GM13976 (cell line): ENCODE measurements around the gene PRMT5.
A peak's percentile ranks its signal among the peaks of the same experiment; 100 is the strongest.
"Not testable (repeated sequence)": the region's sequence is repeated elsewhere in the genome, so short reads cannot be mapped to it uniquely, and the experiment has no call there.

Experiments used
- DNase-seq: peaks from one replicate; pipeline ENCODE4 v3.0.0; 2012; ENCODE audit warnings: low spot score
- in situ Hi-C: fragments of 300-500 bp; cut with MboI; formaldehyde crosslinking; loops from one replicate; pipeline ENCODE4 v1.12.0; 2022; ENCODE audit warnings: low sequenced_read_pairs, mixed read lengths, inconsistent platforms; ENCODE audit not compliant: unreplicated experiment
- TF ChIP-seq, protein P1 (sequence below): IDR thresholded peaks from 2 replicates; pipeline ENCODE4 v1.5.1; 2012; ENCODE audit warnings: borderline replicate concordance, mild to moderate bottlenecking; ENCODE audit not compliant: insufficient read depth; ENCODE audit errors: extremely low read depth, missing control alignments, control extremely low read depth

The PRMT5 gene

DNA sequence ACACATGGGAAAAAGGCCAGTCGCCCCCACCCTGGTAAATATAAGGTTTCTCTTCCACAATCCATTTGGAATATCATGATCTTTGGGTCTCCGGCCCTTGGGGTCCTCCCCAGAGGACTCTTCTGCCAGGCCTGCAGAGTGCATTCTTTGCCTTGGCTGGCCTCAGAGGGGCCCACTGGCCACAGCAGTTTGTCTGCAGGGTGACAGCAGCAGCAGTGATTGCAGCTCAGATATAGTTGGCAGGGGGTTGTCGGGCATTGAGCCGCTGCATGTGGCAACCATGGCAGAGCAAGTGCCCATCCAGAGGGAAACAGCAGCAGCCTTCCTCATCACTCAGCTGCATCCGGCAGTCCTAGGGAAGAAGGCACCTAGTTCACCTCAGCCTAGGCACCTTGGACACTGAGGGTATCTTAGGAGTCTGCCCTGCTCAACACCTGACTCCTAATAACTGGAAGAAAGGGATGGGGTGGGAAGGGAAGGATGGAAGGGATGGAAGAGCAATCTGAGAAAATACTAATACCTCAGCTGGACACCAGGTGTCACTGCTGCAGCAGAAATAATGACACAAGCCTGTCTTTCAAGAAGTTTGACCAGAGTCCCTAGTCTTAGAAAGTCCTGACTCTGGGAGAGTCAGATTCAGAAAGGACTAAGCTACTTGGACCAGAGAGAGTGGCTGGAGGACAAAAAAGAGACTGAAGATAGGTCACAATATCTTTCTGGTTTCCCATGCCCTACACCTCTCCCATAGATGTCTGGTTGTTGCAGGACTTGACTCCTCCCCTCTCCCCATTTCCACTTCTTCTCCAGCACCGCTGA, 44.2 kb upstream of the PRMT5 start:
- in situ Hi-C loops, result no loop called here
- TF ChIP-seq, protein P1, sequence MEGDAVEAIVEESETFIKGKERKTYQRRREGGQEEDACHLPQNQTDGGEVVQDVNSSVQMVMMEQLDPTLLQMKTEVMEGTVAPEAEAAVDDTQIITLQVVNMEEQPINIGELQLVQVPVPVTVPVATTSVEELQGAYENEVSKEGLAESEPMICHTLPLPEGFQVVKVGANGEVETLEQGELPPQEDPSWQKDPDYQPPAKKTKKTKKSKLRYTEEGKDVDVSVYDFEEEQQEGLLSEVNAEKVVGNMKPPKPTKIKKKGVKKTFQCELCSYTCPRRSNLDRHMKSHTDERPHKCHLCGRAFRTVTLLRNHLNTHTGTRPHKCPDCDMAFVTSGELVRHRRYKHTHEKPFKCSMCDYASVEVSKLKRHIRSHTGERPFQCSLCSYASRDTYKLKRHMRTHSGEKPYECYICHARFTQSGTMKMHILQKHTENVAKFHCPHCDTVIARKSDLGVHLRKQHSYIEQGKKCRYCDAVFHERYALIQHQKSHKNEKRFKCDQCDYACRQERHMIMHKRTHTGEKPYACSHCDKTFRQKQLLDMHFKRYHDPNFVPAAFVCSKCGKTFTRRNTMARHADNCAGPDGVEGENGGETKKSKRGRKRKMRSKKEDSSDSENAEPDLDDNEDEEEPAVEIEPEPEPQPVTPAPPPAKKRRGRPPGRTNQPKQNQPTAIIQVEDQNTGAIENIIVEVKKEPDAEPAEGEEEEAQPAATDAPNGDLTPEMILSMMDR, result peak; percentile 61
- DNase-seq, result peak; percentile 65

DNA sequence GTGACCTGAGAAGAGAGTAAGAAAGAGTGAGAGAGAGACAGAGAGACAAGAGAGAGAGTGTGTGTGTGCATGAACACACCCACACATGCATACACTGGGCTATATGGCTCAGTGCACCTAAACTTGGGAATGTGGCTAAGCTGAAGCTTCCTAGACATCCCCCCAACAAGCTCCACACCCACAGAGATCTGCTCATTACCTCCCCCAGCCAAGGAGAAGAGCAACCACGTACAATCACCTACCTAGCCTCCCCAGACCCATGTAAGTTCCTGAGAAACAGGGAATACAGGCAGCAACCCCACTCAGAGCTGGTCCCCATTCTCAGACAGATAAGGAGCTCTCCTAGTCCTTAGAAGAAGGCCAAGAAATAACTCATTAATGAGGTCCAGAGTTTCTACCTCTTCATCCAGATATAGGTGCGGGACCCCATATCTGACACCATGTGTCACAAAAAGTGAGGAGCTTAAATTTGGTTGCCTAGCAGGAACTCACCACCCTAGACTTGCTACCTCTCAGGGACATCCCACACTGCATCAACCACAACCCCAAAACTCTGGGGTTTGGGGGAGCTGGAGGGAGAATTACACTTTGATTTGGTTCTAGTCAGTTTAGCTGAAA, 43.2 kb upstream of the PRMT5 start:
- TF ChIP-seq, protein P1, result no peak

DNA sequence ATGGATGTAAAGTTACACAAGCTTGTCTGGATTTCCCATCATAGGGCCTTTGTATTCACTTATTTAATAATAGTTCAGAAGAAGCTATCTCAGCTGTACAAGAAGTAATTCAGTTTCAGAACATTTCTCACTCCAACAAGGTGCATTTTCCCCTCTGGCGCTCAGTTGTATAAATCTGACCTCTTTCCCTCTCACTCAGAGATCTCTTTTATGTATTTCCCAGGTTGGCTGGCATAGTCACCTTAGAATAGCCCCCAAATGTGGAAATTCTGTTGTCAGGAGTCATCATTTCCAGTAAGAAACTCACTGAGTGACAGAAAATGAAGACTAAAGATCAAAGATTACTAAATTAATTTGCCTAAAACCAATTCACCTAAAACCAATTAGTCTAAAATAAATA, 42.0 kb upstream of the PRMT5 start:
- in situ Hi-C loops, result no loop called here
- no peak for DNase-seq
- TF ChIP-seq, protein P1, result no peak

More for the DNA sequence above, 43.2 kb upstream of the PRMT5 start:
- in situ Hi-C loops, result no loop called here
- DNase-seq, result no peak

DNA sequence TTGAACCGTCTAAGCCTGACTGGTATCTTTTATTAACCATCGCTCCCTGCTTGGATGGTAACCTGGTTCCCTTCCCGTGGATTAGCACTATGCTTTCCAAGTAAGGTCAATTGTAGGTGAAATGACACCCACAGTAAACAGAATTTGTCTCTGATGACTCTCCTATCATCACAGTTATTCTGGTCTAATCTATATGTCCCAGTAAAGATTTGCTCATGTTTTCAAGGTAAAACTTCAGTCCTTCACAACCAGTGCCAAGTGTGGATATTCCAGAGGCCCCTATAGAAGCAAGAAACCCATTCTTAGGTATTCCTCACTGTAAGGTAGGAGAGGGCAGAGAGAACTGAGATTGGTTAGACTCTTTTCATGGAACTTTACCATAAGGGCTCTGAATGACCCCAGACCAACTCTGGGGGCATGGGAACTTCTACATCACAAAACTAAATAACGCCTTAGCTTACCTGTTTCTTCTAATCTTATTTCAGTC, 37.6 kb upstream of the PRMT5 start:
- in situ Hi-C loops, result no loop called here
- no peak for DNase-seq
- TF ChIP-seq, protein P1, result no peak

DNA sequence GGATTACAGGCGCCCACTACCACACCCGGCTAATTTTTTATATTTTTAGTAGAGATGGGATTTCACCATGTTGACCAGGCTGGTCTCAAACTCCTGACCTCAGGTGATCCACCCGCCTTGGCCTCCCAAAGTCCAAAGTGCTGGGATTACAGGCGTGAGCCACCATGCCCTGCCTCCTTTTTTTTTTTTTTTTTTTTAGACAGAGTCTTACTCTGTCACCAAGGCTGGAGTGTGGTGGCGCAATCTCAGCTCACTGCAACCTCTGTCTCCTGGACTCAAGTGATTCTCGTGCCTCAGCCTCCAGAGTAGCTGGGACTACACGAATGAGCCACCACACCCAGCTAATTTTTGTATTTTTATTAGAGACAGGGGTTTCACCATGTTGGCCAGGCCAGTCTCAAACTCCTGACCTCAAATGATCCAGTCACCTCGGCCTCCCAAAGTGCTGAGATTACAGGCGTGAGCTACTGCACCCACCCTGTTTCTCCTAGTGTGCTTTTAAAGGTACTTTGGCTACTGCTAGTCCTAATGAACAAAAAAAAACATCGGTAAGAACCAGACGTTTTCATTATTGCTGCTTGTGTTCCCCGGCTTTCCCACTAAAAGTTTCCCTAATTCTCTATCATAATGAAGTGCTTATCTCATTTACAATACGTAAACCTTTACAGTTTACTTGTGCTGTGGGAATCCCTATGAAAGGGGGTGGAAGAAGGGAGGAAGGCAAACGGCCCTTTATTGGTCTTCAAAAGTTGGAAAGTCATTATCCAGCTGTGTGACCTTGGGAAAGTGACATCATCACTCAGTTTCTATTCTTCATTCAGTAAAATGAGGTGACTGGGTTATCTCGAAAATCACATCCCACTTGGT, 37.0 kb upstream of the PRMT5 start:
- in situ Hi-C loops, DNase-seq: not testable (repeated sequence)

DNA sequence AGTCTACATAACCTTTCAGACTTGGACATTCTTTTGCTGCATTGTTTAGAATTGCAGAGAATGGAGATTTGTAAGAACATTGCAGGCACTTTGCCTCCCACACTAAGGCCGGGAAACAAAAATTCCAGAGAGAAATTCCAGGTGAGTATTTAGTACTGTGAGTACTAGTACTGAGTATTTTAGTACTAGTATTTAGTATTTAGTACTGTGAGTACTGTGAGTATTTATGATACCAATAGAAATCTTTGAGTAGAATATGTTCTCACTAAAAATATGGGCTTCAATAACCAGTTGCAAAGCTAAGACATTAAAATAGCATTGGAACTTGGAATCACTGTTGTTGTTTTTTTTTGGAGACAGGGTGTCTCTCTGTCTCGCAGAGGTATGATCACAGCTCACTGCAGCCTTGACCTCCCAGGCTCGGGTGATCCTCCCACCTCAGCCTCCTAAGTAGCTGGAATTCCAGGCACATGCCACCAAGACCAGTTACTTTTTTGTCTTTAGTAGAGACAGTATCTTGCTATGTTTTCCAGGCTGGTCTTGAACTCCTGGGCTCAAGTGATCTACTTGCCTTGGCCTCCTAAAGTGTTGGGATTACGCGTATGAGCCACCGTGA, 33.0 kb upstream of the PRMT5 start:
- TF ChIP-seq, protein P1, result no peak
- in situ Hi-C loops, result no loop called here
- no peak for DNase-seq
